ENCODE measurements around the gene SMAD6.

- TF ChIP-seq EZH2phosphoT487 (IDR thresholded peaks at IDR 0.05; ENCODE audit: insufficient read depth, low read depth) (no peak), EZH2 (IDR thresholded peaks at IDR 0.05; ENCODE audit: insufficient read depth, poor library complexity, severe bottlenecking) (no peak)
These were observed 46.5 kb upstream of the SMAD6 start for GRCh38 chr15:66655511-66655910.
